Measurements from ENCODE around the gene FOXP2.

DNA sequence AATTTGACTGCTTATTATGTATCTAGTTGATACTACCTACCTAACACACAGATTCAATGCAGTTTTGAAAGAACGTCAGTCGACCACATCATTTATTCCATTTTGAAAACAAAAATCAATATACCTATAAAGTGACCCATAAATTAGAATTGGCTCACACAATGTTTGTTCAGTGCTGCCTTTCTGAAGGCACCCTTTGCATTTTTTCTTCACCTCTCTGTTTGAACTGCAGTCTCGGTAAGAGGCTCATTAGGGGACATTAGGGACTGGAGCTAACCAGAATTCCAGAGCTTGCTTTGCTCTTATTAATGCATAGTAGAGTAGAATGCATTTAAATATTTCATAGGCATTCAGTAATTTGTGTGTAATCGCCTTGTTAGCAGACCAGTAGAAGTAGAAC is 234.1 kb downstream of the FOXP2 start:
- TF ChIP-seq POLR2A (IDR thresholded peaks at IDR 0.05), result no peak
- no peak for TF ChIP-seq CTCF (IDR thresholded peaks at IDR 0.05)
- no peak for TF ChIP-seq EP300 (IDR thresholded peaks at IDR 0.05)
